ENCODE measurements around the gene DOK7. TPM values are rescaled to one million over a fixed set of nuclear protein-coding genes. Genes with fewer than 3 reads are reported as not detected.

Gene DOK7
- polyA plus RNA-seq, 3 donors = not detected

GRCh38 chr4:3530051-3530450 is 66.9 kb downstream of the DOK7 start:
- Histone ChIP-seq H3K9ac (ENCODE audit: insufficient read depth, low read length, poor library complexity, severe bottlenecking) (no peak overlapping the region), H3K9me3 (replicated peaks in 1 of 2; ENCODE audit: control insufficient read depth in 1 of 2, insufficient read depth in 1 of 2, low read length in 2 of 2) (no peaks in the 10 kb centered on the region), H3K27ac (ENCODE audit: low read depth in 1 of 2, low read length in 2 of 2) (peak overlapping the region; percentile 14 to 60), H3K36me3 (replicated peaks in 1 of 2; ENCODE audit: control insufficient read depth in 1 of 2, insufficient read depth in 2 of 2, low read length in 2 of 2) (peaks cover 17 to 39% of the 10 kb centered on the region in 2 donors), H3K4me2 (replicated peaks; ENCODE audit: extremely low read depth, low read length, poor library complexity, severe bottlenecking) (peak overlapping the region; percentile 93), H4K20me1 (ENCODE audit: insufficient read depth, low read length) (peaks cover 69% of the 10 kb centered on the region), H3K4me1 (ENCODE audit: control insufficient read depth in 1 of 2, insufficient read depth in 2 of 2, low read length in 2 of 2) (peaks cover 35 to 46% of the 10 kb centered on the region in 2 donors), H3K4me3 (replicated peaks in 1 of 3; ENCODE audit: low read depth in 2 of 3, low read length in 3 of 3) (peak overlapping the region in 1 of 3 experiments; percentile 93), H3K79me2 (ENCODE audit: insufficient read depth, low read length) (peaks cover 70% of the 10 kb centered on the region), H2AFZ (ENCODE audit: insufficient read depth, low read depth, low read length, poor library complexity, severe bottlenecking) (no peak overlapping the region), H3K27me3 (ENCODE audit: control insufficient read depth in 2 of 2, insufficient read depth in 2 of 2, low read length in 2 of 2) (no peaks in the 10 kb centered on the region)
- 94% methylated on average over 14 of the region's 16 CpGs for WGBS (ENCODE audit: insufficient coverage)
- H3K36me3 Mint-ChIP-seq = peaks cover 18 to 38% of the 10 kb centered on the region in 2 donors
- peak overlapping the region; percentile 97 to 98 for H3K4me3 Mint-ChIP-seq
- peak overlapping the region; percentile 50 to 86 (median 77) for H3K27ac Mint-ChIP-seq
- TF ChIP-seq CTCF (IDR thresholded peaks at IDR 0.05) = no peak
- no peak for DNase-seq
- peaks cover 42% of the 10 kb centered on the region for H3K4me1 Mint-ChIP-seq
- H3K27me3 Mint-ChIP-seq (ENCODE audit: low read depth in 3 of 3) = peaks cover 0 to 13% (median 9%) of the 10 kb centered on the region in 3 donors
- peaks cover 0 to under 1% (median 0%) of the 10 kb centered on the region in 7 donors for H3K9me3 Mint-ChIP-seq
- intact Hi-C loops (cut with micrococcal nuclease) = no loop called here

GRCh38 chr4:3530663-3531254 is 67.7 kb downstream of the DOK7 start:
- Histone ChIP-seq H3K27ac (ENCODE audit: low read depth in 1 of 2, low read length in 2 of 2) (peak overlapping the region in 1 of 2 donors; percentile 83), H3K79me2 (ENCODE audit: insufficient read depth, low read length) (peaks cover 65% of the 10 kb centered on the region), H4K20me1 (ENCODE audit: insufficient read depth, low read length) (peaks cover 62% of the 10 kb centered on the region), H3K27me3 (ENCODE audit: control insufficient read depth in 2 of 2, insufficient read depth in 2 of 2, low read length in 2 of 2) (no peaks in the 10 kb centered on the region), H2AFZ (ENCODE audit: insufficient read depth, low read depth, low read length, poor library complexity, severe bottlenecking) (no peak overlapping the region), H3K4me3 (replicated peaks in 1 of 3; ENCODE audit: low read depth in 2 of 3, low read length in 3 of 3) (peak overlapping the region; percentile 85 to 93 (median 93)), H3K9me3 (replicated peaks in 1 of 2; ENCODE audit: control insufficient read depth in 1 of 2, insufficient read depth in 1 of 2, low read length in 2 of 2) (no peaks in the 10 kb centered on the region), H3K4me2 (replicated peaks; ENCODE audit: extremely low read depth, low read length, poor library complexity, severe bottlenecking) (peak overlapping the region; percentile 93), H3K9ac (ENCODE audit: insufficient read depth, low read length, poor library complexity, severe bottlenecking) (peak overlapping the region; percentile 83), H3K36me3 (replicated peaks in 1 of 2; ENCODE audit: control insufficient read depth in 1 of 2, insufficient read depth in 2 of 2, low read length in 2 of 2) (peaks cover 15 to 32% of the 10 kb centered on the region in 2 donors), H3K4me1 (ENCODE audit: control insufficient read depth in 1 of 2, insufficient read depth in 2 of 2, low read length in 2 of 2) (peaks cover 35 to 46% of the 10 kb centered on the region in 2 donors)
- peaks cover 0 to 17% (median 11%) of the 10 kb centered on the region in 3 donors for H3K27me3 Mint-ChIP-seq (ENCODE audit: low read depth in 3 of 3)
- 75% methylated on average over 13 of the region's 18 CpGs for WGBS (ENCODE audit: insufficient coverage)
- no peak for DNase-seq
- H3K27ac Mint-ChIP-seq = peak overlapping the region in 5 of 7 donors; percentile 32 to 88 (median 43)
- H3K4me3 Mint-ChIP-seq = peak overlapping the region; percentile 97 to 98
- TF ChIP-seq CTCF (IDR thresholded peaks at IDR 0.05) = no peak
- peaks cover 14 to 31% of the 10 kb centered on the region in 2 donors for H3K36me3 Mint-ChIP-seq
- H3K9me3 Mint-ChIP-seq = peaks cover under 1 to 6% (median 2%) of the 10 kb centered on the region in 7 donors
- peaks cover 42% of the 10 kb centered on the region for H3K4me1 Mint-ChIP-seq
- intact Hi-C loops (cut with micrococcal nuclease) = no loop called here

All from CD14-positive monocyte (primary cell).